ENCODE measurements around the gene PARVA. TPM values are rescaled to one million over a fixed set of nuclear protein-coding genes. Genes with fewer than 3 reads are reported as not detected.

The PARVA gene
- total and polyA plus RNA-seq, 2 of the 8 experiments (the other 6 are each of a cell fraction or from before 2014, with no cell fraction given): 3.1 to 13.5 TPM

DNA sequence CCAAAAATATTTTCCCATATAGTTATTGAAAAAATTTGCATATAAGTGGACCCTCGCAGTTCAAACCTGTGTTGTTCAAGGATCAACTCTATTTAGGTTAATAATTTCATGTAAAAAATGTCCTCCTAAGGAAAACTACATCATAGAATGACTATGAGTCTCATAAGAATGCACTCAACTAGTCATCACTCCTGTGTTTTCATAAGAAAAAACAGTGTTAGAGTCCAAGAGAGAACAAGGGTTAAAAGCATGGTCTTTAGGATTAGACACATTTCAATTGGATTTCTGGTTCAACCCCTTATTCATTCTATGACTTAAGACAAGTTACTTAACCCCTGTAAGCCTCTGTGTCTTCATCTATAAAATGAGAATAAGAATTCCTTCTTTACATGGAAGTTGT is 5.1 kb downstream of the PARVA start:
- Histone ChIP-seq H2BK20ac (ENCODE audit: low read length) (no peak overlapping the region), H3K79me2 (ENCODE audit: control insufficient read depth in 1 of 2, insufficient read depth in 2 of 2, low read length in 2 of 2) (no peaks in the 10 kb centered on the region), H2BK15ac (ENCODE audit: low read length) (no peak overlapping the region), H2BK5ac (ENCODE audit: low read depth, low read length) (no peak overlapping the region), H4K8ac (ENCODE audit: extremely low read depth, insufficient read depth, low read length) (no peak overlapping the region), H3K56ac (replicated peaks; ENCODE audit: insufficient read length, low read depth, low read length) (no peak overlapping the region), H3K9me3 (ENCODE audit: insufficient read depth in 2 of 2, low read depth in 1 of 2, low read length in 1 of 2) (no peaks in the 10 kb centered on the region), H4K20me1 (replicated peaks in 1 of 2; ENCODE audit: control insufficient read depth in 1 of 2, insufficient read depth in 2 of 2, low read length in 2 of 2) (no peaks in the 10 kb centered on the region), H2BK120ac (replicated peaks; ENCODE audit: low read depth, low read length) (no peak overlapping the region), H3K4ac (replicated peaks; ENCODE audit: insufficient read length, low read depth, low read length) (no peak overlapping the region), H2AFZ (ENCODE audit: low read length) (no peak overlapping the region), H3K36me3 (ENCODE audit: control insufficient read depth in 2 of 4, insufficient read depth in 4 of 4, low read length in 3 of 4) (no peaks in the 10 kb centered on the region), H3K27me3 (replicated peaks in 1 of 4; ENCODE audit: control insufficient read depth in 3 of 4, extremely low read depth in 1 of 4, insufficient read depth in 3 of 4, low read length in 3 of 4) (no peaks in the 10 kb centered on the region), H3K9ac (replicated peaks in 1 of 4; ENCODE audit: extremely low read depth in 1 of 4, low read depth in 3 of 4, low read length in 3 of 4) (no peak overlapping the region), H3K4me1 (replicated peaks in 1 of 4; ENCODE audit: control insufficient read depth in 3 of 4, insufficient read depth in 4 of 4, low read length in 3 of 4) (no peaks in the 10 kb centered on the region), H4K5ac (ENCODE audit: insufficient read length, low read depth, low read length) (no peak overlapping the region), H3K14ac (ENCODE audit: insufficient read length) (no peak overlapping the region), H3K18ac (ENCODE audit: extremely low read depth, low read length) (no peak overlapping the region), H2AK5ac (ENCODE audit: low read depth, low read length) (no peak overlapping the region), H2BK12ac (ENCODE audit: low read depth, low read length) (no peak overlapping the region), H3K27ac (ENCODE audit: low read depth, low read length) (no peak overlapping the region), H3K23ac (ENCODE audit: insufficient read length) (no peak overlapping the region), H4K91ac (replicated peaks; ENCODE audit: insufficient read length, low read length) (no peak overlapping the region), H3K79me1 (ENCODE audit: low read depth, low read length) (no peaks in the 10 kb centered on the region), H3K4me2 (ENCODE audit: insufficient read depth in 1 of 2, low read depth in 2 of 2, low read length in 2 of 2) (no peak overlapping the region), H3K4me3 (ENCODE audit: extremely low read depth in 1 of 4, insufficient read depth in 2 of 4, low read depth in 3 of 4, low read length in 4 of 4) (no peak overlapping the region), H3K23me2 (ENCODE audit: low read depth, low read length) (peaks cover 4% of the 10 kb centered on the region)
- DNase-seq (ENCODE audit: low read depth in 1 of 2, low spot score in 2 of 2) (no peak), FAIRE-seq (no peak)
- CTCF ChIA-PET (ENCODE audit: partially characterized antibody): interaction anchor here (0.7 kb wide), 1 partner anchor 127 kb away, joined by 3 read pairs; no protein-coding TSS in a partner anchor
- POLR2A ChIA-PET (ENCODE audit: partially characterized antibody): no interaction called here
- 90% methylated on average over 1 of the region's 1 CpG; no CpG with 5 or more reads in 1 of the 2 experiments for WGBS, 2 experiments (ENCODE audit: extremely low coverage in 1 of 2, insufficient coverage in 1 of 2, insufficient read length in 1 of 2, insufficient replicate concordance in 2 of 2, low coverage in 1 of 2, low lambda C conversion rate in 2 of 2, missing lambda C conversion rate in 1 of 2)
- no peak for TF ChIP-seq HDAC6 (IDR thresholded peaks at IDR 0.05; ENCODE audit: low read depth, low read length)
- no peak for TF ChIP-seq JUN (IDR thresholded peaks at IDR 0.05; ENCODE audit: low read depth, low read length)
- no peak for TF ChIP-seq POLR2AphosphoS5 (IDR thresholded peaks at IDR 0.05; ENCODE audit: low read depth, low read length)
- TF ChIP-seq PHF8 (conservative IDR thresholded peaks at IDR 0.05; ENCODE audit: low read depth, low read length): no peak
- TF ChIP-seq FOSL1 (IDR thresholded peaks at IDR 0.05; ENCODE audit: insufficient read depth, low read depth, low read length): no peak
- TF ChIP-seq TBP (IDR thresholded peaks at IDR 0.05; ENCODE audit: low read depth, low read length): no peak
- TF ChIP-seq SUZ12 (IDR thresholded peaks at IDR 0.05; ENCODE audit: low read length): no peak
- no peak for TF ChIP-seq RNF2 (IDR thresholded peaks at IDR 0.05; ENCODE audit: borderline replicate concordance, low read depth, low read length, missing control alignments, poor library complexity, severe bottlenecking)
- TF ChIP-seq SIX5 (IDR thresholded peaks at IDR 0.05; ENCODE audit: low read depth, low read length): no peak
- no peak for TF ChIP-seq TEAD4 (IDR thresholded peaks at IDR 0.05; ENCODE audit: low read depth, low read length)
- TF ChIP-seq, protein P1, sequence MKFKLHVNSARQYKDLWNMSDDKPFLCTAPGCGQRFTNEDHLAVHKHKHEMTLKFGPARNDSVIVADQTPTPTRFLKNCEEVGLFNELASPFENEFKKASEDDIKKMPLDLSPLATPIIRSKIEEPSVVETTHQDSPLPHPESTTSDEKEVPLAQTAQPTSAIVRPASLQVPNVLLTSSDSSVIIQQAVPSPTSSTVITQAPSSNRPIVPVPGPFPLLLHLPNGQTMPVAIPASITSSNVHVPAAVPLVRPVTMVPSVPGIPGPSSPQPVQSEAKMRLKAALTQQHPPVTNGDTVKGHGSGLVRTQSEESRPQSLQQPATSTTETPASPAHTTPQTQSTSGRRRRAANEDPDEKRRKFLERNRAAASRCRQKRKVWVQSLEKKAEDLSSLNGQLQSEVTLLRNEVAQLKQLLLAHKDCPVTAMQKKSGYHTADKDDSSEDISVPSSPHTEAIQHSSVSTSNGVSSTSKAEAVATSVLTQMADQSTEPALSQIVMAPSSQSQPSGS (IDR thresholded peaks at IDR 0.05; ENCODE audit: low read length): no peak

Data from H1 (cell line).